Measurements from ENCODE around the gene APEH. TPM values are rescaled to one million over a fixed set of nuclear protein-coding genes. Genes with fewer than 3 reads are reported as not detected.

The APEH gene
- total RNA-seq, 4 donors from 2014 or later = 35.3 to 78.7 (median 61.4) TPM

GRCh38 chr3:49642708-49643145, 31.4 kb upstream of the APEH start:
- no peak for DNase-seq
- H3K27ac ChIP-seq = no peak overlapping the region
- no peak overlapping the region for H3K4me3 ChIP-seq
- intact Hi-C loops (cut with DNase I; ENCODE audit: low total_unique reads) = no loop called here
- no peaks in the 10 kb centered on the region for H3K9me3 ChIP-seq
- no peaks in the 10 kb centered on the region for H3K4me1 ChIP-seq
- no peaks in the 10 kb centered on the region for H3K36me3 ChIP-seq
- TF ChIP-seq POLR2A (IDR thresholded peaks at IDR 0.05) = no peak
- no peak for TF ChIP-seq CTCF (IDR thresholded peaks at IDR 0.05)
- no peaks in the 10 kb centered on the region for H3K27me3 ChIP-seq

- TF ChIP-seq CTCF (IDR thresholded peaks at IDR 0.05) = no peak
- TF ChIP-seq POLR2A (IDR thresholded peaks at IDR 0.05) = no peak
These were observed 29.5 kb upstream of the APEH start for GRCh38 chr3:49644684-49645083.

GRCh38 chr3:49646236-49646635, 27.9 kb upstream of the APEH start:
- no peak overlapping the region for H3K27ac ChIP-seq
- intact Hi-C loops (cut with DNase I; ENCODE audit: low total_unique reads) = no loop called here
- TF ChIP-seq CTCF (IDR thresholded peaks at IDR 0.05) = no peak
- TF ChIP-seq POLR2A (IDR thresholded peaks at IDR 0.05) = no peak
- no peak overlapping the region for H3K4me3 ChIP-seq
- no peak for DNase-seq
- no peaks in the 10 kb centered on the region for H3K4me1 ChIP-seq
- H3K9me3 ChIP-seq = no peaks in the 10 kb centered on the region
- no peaks in the 10 kb centered on the region for H3K36me3 ChIP-seq
- H3K27me3 ChIP-seq = no peaks in the 10 kb centered on the region

More at GRCh38 chr3:49644684-49645083, 29.5 kb upstream of the APEH start:
- Histone ChIP-seq H3K4me1 (no peaks in the 10 kb centered on the region), H3K27me3 (no peaks in the 10 kb centered on the region), H3K9me3 (no peaks in the 10 kb centered on the region), H3K27ac (no peak overlapping the region), H3K4me3 (no peak overlapping the region), H3K36me3 (no peaks in the 10 kb centered on the region)
- intact Hi-C loops (cut with DNase I; ENCODE audit: low total_unique reads) = no loop called here
- DNase-seq = no peak

- H3K36me3 ChIP-seq = no peaks in the 10 kb centered on the region
- no peaks in the 10 kb centered on the region for H3K9me3 ChIP-seq
- H3K4me1 ChIP-seq = no peaks in the 10 kb centered on the region
- H3K27ac ChIP-seq = no peak overlapping the region
- intact Hi-C loops (cut with DNase I; ENCODE audit: low total_unique reads) = no loop called here
- no peaks in the 10 kb centered on the region for H3K27me3 ChIP-seq
- no peak overlapping the region for H3K4me3 ChIP-seq
- TF ChIP-seq CTCF (IDR thresholded peaks at IDR 0.05) (no peak), POLR2A (IDR thresholded peaks at IDR 0.05) (no peak)
- no peak for DNase-seq
These were observed 26.4 kb upstream of the APEH start for GRCh38 chr3:49647741-49648140.

- no peak for DNase-seq
- no peak for TF ChIP-seq POLR2A (IDR thresholded peaks at IDR 0.05)
- no peak for TF ChIP-seq CTCF (IDR thresholded peaks at IDR 0.05)
- Histone ChIP-seq H3K4me3 (no peak overlapping the region), H3K9me3 (no peaks in the 10 kb centered on the region), H3K36me3 (no peaks in the 10 kb centered on the region), H3K27ac (no peak overlapping the region), H3K4me1 (no peaks in the 10 kb centered on the region), H3K27me3 (no peaks in the 10 kb centered on the region)
- intact Hi-C loops (cut with DNase I; ENCODE audit: low total_unique reads) = no loop called here
These were observed 25.7 kb upstream of the APEH start for GRCh38 chr3:49648354-49649019.
